Fibroblast of the conjunctiva (primary cell): Measurements from ENCODE around the gene POU2F1.
A peak's percentile ranks its signal among the peaks of the same experiment; 100 is the strongest.

Experiments
- DNase-seq: peaks from one replicate; pipeline ENCODE4 v3.0.0-alpha.2; 2010; ENCODE audit warnings: low read depth

Gene POU2F1

DNA sequence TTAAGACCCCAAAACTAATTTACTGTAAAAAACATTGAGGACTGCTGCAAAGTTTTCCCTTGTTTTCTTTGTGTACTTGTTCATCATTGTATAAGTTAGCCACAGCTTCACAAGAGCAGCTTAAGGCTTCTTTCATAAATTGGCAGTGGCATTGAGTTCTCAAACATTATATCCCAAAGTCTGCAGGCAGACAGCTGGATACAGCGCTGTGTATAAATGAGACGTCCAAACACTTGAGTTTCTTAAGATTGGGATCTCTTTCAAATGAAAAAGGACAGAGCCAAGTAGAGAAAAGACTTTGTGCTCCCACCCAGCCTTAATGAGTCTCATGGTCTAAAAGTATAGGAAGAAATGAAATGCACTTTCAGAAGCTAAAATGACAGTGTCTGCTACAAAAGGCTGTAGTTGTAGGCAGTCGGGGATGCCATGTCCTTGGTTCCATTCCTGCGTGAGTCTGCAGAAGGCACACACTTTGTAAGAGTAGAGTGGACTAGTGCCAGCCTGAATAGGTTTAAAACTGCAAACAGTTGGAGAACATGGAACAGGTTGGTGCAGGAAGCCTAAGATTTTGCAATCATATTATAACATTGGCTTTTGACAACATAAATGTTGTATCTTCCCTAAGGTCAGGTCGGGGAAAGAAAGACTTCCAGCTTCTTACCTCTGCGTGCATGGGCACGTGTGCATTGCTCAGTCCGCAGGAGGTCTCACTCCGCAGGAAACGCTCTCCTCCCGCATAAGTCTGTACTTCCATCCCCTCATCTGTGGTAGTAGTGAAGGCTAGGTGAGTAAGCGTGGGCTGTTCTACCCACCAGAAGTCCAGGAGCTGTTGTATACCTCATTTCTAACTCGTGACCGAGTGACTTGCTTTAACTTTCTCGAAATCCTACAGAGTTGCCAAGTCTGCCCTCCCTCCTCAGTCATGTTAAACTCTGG, 203.3 kb downstream of the POU2F1 start:
- no peak for DNase-seq

DNA sequence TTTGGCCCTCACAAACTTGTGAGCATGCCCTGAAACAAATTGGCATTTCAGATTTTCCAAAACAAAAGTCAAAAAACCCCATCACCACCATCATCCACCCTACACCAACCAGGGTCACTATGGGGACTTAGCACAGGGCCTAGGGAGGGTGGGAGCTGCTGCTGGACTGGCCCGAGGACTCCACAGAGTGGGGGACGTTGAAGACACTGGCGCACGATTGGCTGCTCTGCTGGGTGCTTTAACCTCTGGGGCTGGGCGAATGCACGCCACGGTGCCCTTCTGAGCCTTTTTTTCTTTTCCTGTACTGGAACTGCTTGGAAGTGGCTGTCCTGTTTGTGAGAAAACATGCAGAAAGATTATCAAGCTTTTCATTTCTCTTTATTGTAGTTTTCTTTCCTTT, 204.8 kb downstream of the POU2F1 start:
- no peak for DNase-seq

DNA sequence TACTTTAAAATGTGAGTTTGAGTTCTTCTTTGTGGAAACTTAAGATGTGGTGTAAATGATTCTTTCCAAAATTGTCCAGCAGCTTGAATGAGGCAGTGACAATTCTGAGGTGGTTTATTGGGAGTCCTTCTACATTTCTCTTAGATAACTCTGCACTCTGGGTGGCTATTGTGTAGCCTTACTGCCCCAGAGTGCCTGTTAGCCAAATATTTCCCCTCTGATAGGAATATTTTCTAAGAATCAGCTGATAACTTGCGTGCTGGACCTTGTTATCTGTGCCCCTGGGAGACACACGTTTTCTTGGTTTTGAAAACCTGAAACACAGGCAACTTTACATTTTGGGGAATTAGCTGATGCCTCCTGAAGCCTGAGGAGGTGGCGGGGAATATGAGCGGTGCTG, 206.0 kb downstream of the POU2F1 start:
- DNase-seq, result no peak

DNA sequence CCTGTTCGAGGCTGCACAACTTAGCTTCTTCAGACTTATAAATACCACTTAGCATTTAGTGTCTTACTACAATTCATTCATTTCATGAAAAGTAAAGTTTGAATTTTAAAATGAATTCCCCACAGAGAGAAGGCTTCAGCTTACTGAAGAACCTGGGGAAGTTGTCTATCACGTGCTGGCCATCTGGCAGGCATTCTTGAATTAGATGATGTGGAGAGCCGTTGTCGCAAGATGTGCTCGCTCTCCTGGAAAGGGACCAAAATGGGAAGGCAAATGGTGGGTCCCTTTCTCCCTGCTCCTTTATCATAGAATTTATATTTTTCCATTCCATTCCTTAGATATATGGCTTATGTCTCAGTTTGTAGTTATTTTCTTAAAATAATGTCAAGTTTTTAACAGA, 207.2 kb downstream of the POU2F1 start:
- no peak for DNase-seq

DNA sequence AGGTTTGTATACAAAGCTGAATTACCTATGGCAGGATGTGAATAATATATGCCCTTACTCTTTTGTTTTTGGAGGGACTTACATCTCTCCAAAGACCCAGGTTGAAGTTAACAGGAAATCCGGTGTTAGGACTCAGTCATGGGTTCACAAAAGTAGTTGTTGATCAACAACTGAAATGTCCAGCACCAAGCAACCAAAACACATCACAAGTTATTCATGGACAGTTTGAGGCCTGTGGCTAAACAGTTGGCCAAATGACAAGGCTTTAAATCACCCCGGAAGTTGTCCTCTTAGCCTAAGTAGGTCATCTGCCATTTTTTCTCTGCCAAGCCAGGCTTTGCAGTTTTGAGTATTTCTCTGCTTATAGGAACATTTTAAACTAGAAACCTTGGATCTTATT, 207.7 kb downstream of the POU2F1 start:
- no peak for DNase-seq

DNA sequence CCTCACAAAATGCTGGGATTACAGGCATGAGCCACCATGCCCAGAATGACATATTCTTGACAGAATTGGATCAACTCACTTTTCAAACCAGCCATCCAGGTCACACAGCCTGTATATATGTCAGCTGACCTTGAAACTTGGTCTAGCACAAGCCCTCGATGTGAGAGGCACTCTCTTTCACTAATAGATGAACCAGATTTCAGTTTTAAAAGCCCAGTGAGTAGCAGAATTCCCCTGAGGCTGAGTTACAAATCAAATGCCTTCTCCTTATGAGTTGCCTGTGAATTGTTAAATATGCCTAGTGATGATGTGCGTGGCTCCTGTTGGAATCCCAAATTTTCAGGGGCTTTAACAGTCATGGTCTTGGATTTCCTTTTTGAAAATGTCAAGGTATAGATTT, 208.9 kb downstream of the POU2F1 start:
- DNase-seq, result no peak

DNA sequence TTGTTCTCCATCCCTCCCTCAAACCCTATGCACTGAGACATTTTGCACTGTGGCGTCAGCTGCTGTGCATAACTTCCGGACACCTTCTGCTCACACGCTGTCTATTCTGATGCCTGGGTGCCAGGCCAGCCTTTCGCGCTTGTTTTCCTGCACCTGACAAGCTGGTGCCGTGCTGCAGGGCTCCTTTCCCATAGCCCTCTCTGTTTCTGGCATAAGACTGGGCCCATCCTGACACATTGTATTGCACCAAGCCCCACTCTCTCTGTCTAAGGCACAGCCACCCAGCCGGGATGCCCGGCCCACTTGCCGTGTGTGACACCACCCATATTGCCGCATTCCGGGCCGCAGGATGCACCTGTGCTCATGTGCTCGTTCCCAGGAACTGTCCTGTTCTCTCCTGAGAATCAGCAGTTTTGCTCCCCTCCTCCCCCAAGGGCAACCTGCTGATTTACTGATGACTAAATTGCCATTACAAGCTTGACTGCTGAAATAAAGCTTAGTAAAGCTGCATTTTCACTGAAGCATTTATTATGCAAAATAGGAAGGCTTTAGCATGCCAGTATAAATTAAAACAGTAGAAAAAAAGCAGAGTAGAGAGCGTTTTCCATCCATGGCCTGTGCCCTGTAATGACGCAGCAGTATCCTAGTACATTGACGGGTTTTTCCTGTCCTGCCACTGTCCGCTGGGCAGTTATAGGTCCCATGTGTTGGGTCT, 209.6 kb downstream of the POU2F1 start:
- no peak for DNase-seq

DNA sequence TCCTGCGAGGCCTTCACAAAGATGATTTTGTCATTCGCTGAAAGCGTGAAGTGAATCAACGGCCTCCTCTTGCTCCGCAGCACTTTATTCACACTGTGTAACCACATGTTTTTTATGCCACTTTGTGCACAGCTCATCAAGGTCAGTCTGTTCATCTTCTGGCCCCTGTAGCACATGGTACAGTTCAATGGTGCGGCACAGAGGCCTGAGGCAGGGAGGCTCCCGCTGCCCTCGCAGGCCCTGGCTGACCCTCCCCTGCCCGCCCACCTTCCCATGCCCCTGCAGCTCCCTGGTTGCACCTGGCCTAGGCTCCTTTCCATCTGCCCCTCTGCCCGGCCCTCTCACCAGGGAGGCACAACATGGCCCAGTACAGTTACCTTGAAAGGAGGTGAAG, 210.2 kb downstream of the POU2F1 start:
- no peak for DNase-seq

DNA sequence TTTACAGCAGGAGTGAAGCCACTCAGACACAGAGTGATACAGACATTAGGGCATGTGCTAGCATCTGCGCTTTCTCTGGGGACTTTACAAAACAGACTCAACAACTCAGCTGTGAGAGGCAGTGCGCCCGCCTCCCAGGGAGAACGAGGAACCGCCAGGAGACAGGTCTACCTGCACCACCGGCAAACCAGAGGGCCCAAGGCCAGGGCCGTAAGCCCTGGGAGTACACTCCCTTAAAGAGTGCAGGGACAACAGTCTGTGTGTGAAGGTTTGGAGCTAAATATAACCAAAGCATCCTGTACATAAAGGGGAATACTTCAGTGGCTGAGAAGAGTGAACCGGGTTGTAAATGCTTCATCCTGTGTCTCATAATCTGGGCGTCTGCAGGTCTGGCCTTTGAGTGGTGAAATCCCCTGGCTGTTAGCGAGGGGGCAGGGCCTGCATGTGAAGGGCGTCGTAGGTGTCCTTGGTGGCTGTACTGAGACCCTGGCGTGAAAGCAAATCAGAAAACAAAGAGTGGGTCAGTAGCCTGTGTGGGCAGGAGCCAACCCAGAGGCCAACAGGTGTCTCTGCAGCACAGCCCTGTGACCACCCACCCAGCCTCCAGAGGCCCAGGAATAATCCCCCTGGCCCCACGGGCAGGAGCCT, 210.7 kb downstream of the POU2F1 start:
- DNase-seq, result no peak

DNA sequence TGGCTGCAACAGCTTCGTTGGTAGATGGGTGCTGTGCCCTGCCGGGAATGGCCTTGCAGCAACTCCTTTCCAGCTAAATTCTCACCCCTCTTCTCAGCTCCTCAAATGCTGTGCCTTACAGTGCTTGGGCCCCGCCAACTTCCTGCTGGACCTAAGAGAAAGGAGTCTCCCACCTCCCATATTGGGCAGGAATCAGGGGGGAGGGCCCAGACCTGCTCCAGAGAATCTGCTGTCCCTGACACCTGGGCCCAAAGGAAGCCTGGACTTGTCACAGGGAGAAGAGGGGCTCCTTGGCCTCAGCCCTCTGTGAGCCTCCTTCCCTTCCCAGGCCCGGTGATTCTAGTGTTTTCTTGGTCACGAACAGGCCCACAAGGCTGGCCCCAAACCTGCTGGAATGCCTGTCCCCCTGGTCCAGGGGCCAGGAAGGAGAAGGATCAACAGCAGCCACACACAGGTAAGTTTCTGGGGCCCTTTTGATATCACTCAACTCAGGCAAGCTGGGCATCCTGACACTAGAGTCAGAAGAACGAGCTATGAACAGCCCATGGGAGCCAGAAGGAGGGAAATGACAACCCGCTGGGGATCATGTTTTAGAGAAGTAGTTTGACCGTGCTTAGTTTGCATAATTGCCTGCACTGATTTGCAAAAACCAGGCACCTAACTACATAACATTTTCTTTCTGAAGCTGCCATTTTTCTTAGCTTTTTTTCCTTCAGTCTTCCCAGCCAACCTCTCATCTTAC, 211.4 kb downstream of the POU2F1 start:
- DNase-seq, result no peak

DNA sequence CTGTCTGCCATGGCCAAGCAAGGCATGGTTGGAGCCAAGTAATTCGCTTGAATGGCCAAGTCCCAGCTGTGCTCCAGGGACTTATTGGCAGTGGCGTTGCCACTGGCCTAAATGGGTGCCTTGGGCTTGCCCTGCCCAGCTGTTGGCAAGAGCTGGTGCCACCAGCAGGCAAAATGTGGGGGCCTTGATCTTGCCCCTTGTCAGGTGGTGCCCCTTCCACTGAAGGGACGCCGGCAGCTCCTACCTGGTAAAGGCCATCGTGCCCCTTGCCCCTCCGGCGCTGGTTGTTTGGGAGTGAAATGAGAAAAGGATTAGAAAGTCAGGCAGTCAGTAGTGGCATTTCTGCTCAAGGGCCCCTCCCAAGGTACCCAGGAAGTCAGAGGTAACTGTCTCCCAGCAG, 212.1 kb downstream of the POU2F1 start:
- DNase-seq, result no peak

DNA sequence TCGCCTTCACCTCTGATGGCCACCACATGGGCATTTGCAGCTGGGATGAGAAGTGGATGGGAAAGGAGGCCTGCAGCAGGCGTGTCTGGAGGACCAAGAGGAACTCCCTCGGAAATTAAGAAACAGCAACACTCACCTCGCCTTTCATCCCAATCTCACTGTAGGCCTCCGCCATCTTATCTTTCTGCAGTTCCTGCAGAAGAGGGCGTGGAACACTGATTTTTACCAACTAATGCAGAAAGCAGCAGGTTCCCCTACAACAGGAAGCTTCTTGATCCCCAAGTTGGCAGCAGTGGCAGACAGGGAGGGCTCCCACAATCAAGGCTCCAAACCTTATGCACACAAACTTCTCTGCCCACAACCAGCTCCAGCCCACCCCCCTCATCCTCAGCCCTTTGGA, 213.2 kb downstream of the POU2F1 start:
- DNase-seq, result no peak

DNA sequence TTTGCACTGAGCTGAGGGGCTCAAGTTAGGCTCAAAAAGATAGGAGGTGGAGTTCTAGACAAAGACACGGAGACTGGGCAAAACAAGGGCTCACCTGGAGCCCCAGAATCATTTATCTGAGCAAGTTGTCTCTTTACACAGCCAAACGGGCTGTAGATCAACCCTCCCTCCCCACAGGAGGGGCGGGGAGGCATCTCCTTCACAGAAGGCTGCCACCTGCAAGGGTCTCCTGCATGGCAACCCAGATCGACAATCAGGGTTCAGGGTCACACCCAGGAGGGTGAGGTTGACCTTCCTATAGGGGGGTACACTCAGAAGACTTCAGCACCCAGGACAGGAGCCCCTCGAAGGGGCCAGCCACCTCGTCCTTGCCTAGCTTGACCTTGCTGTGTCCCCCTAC, 213.6 kb downstream of the POU2F1 start:
- no peak for DNase-seq

DNA sequence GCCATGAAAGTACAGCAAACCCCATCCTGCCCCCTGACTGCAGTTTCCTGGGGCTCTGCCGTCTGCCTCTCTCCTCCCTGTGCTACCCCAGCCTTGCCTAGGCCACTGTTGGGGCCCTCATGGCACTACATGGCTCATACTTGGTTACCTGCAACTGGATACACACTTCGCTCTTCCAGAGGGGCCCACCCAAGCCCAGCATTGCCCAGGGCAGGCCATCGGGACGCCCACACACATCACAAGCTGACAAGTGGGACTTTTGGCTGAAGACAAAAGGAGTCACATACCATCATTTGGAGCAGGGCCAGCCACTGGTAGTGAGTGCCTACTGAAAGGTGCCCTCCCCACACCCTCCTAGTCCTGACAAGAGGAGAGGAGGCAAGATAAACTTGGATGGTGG, 214.8 kb downstream of the POU2F1 start:
- DNase-seq, result no peak

DNA sequence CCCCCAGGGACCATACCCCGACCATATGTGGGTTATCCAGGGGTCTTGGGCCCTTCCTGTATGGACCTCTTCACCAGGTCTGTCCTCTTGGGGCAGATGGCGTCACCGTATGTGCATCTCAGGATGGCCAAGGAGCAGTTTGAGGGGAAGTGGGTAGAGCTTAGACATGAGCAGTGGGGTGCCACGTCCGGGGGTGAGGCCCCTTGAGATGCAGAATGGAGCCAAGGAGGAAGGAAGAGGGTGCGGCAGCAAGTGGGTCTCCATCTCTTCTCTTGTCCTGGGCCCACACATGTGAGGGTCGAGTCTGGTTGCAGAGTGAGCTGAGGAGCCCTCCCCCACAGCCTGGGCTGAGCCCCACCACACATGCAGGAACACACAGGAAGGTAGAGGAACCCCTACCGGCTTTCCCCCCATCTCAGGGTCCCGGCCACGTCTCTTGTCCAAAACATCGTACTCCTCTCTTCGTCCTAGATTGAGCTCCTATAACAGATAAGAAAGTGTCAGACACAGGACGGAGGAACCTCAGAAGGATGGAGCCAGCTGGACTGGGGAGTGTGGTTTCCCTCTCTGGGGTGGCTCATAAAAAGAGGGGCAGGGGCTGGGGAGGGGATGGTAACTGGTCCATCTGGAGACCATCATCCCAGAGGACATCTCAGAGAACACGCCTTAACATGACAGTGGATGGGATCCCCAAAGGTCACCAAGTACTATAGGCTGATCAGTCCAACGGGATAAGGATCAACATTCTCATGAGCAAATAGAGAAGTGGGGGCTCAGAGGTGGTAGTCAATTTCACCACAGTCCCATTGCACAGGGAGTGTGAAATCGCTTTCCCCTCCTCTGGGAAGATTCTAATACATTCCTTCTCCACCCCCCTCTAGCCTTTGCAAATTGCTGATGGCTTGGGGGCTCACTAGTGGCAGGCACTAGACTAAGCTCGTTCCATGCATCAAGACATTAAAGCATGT, 217.8 kb downstream of the POU2F1 start:
- no peak for DNase-seq

DNA sequence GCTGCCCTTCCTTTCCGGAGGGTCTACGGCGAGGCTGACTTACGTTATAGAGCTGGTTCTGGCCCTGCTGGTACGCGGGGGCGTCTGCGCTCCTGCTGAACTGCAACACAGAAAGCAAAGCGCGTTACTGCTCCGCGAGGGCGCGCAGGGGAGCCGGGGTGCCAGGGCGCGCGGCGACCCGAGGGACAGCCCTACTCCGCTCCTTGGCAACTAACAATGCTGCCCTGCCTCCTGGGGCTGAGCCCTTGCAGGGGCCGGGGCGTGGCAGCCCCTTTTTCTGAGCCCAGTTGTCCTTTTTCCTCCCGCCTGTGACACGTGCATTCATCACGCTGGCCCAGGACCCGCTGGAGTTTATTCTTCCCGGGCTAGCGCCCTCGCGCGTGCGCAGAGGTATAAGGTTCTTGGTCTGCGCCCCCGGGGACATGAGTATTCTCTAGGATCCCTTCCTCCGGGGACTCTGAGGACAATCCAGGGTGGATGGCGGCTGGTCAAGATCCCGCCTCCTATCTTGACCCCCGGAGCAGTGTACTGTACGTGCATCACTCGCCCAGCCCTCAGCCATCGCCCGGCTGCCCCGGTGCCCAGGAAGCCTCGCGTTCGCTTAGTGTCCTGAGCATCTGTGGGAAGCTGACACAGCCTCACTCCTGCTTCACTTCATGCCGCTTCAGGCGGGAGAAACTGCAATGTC, 218.8 kb downstream of the POU2F1 start:
- no peak for DNase-seq

DNA sequence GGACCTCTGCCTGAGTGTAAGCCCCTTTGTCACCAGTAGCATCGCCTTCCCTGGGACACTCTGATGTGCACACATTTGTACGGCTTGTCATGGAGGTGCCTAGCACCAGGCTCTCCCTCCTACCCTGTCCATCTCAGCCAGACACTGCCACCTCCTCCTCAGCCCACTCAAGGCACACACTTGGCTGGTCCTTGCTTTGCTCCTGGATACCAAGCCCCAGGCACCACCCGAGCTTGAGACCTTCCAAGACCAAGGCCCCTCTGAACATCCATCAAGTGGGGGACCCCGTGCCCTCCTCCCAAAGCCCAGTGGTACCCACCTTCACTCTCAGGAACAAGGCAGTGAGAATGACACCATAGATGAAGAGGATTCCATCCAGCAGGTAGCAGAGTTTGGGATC, 219.7 kb downstream of the POU2F1 start:
- DNase-seq, result no peak

DNA sequence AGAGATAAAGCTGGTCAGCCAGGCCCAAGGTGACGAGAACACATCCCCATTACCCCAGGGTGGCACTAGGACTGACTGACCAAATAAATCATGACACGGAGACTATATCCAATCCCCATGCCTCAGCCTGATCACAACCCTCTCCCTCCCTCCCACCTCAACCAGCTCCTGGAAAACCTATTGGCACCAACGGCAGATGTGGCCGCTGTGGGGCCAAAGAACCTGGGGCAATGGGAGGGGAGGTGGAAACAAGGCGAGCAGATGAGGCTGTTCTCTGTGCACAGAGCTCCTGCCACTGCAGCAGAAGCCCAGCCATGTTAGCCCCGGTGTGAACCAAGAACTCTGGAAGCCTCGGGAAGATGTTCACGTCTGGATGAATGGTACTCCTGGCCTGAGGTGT, 220.1 kb downstream of the POU2F1 start:
- DNase-seq, result no peak

DNA sequence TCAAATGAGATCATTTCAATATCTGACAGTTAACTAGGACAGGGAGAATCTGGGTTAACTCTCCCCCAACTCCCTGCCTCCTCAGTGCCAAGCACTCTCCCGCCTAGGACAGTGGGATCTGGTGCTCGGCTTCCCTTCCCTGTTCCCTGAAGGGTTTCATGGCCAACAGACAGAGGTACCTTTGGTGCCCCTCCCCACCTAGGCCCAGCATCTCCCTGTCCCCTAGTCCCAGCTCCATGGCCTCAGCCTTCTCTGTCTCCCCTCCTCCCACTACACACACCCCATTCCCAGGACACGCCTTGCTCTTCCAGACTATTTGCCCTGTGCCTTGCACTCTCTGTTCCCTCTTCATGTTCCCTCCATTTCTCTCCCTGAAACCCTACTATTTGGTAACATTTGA, 220.5 kb downstream of the POU2F1 start:
- DNase-seq, result no peak

DNA sequence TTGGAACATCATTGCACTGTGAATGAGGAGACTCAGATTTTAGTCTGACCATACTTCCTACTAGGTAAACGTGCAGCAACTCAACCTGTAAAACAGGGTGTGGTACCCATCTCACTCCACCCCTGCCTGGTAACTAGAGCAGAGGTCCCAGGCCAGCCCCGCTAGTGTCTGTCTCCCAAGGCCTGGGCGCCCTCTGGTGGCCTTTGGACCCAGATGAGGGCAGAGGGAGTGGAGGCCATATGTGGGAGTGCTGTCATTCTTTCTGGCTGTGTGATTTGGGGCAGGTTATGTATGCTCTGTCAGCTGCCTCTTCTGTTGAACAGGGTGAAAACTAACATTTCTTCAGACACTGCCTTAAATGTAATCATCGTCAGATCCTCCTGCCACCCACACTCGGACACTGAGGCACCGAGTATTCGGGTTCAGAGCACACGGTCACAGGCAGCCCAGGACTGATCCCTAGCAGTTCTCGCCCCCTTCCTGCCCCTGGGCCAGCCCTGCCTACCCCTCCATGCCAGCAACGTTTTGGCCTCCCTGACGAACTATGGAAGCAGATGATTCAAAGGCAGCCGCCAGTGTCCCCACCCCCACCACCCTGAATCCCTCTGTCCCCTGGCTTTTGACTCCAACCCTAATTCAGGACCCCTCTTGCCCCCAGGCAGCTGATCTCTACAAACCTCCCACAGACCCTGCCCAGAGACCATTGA, 221.6 kb downstream of the POU2F1 start:
- peak; percentile 51 for DNase-seq
